Ascending aorta (tissue), 2 donors: ENCODE measurements around the gene TSPAN17. TPM values are rescaled to one million over a fixed set of nuclear protein-coding genes. Genes with fewer than 3 reads are reported as not detected.

Experiments used
- DNase-seq, 2 donors: peaks; one replicate each; pipeline ENCODE4 v3.0.0-alpha.2; 2019; ENCODE audit warnings: low spot score in 2 of 2
- H3K27ac ChIP-seq, 2 donors: fragments of 200-600 bp; sonication (generic); one replicate each; pipeline ENCODE4 v1.5.1; 2016 to 2017; ENCODE audit warnings: mild to moderate bottlenecking in 1 of 2
- H3K27me3 ChIP-seq: fragments of 200-600 bp; sonication (generic); one replicate; pipeline ENCODE4 v1.5.1; 2017
- H3K36me3 ChIP-seq, 2 donors: fragments of 200-600 bp; sonication (generic); one replicate each; pipeline ENCODE4 v1.5.1; 2016
- H3K4me1 ChIP-seq, 2 donors: fragments of 200-600 bp; sonication (generic); one replicate each; pipeline ENCODE4 v1.5.1; 2016 to 2017; ENCODE audit warnings: mild to moderate bottlenecking in 1 of 2
- H3K4me3 ChIP-seq, 2 donors: fragments of 200-600 bp; sonication (generic); one replicate each; pipeline ENCODE4 v1.5.1; 2016 to 2017; ENCODE audit warnings: mild to moderate bottlenecking in 1 of 2
- H3K9me3 ChIP-seq, 2 donors: fragments of 200-600 bp; sonication (generic); one replicate each; pipeline ENCODE4 v1.5.1; 2016
- intact Hi-C: fragments of 100-400 bp; cut with DNase I; formaldehyde crosslinking; loops from one replicate; pipeline ENCODE4 v1.15.1; 2023
- total RNA-seq: library from RNA; depleted of rRNA; stranded (reverse); fragments of >200 nt; gene quantifications from one replicate; pipeline ENCODE4 v1.1.0, GENCODE V29; 2016
- TF ChIP-seq, protein P1 (sequence below), 3 experiments: fragments of 200-600 bp in 2 of 3; fragments of 450-650 bp in 1 of 3; sonication (generic) in 2 of 3; IDR thresholded peaks; one replicate each; pipeline ENCODE4 v1.5.1; 2016 to 2019; ENCODE audit warnings: antibody characterized with exemption in 3 of 3, mild to moderate bottlenecking in 1 of 3, moderate library complexity in 1 of 3

TSPAN17 gene
- total RNA-seq, 1 donor from 2014 or later = 32.7 TPM

DNA sequence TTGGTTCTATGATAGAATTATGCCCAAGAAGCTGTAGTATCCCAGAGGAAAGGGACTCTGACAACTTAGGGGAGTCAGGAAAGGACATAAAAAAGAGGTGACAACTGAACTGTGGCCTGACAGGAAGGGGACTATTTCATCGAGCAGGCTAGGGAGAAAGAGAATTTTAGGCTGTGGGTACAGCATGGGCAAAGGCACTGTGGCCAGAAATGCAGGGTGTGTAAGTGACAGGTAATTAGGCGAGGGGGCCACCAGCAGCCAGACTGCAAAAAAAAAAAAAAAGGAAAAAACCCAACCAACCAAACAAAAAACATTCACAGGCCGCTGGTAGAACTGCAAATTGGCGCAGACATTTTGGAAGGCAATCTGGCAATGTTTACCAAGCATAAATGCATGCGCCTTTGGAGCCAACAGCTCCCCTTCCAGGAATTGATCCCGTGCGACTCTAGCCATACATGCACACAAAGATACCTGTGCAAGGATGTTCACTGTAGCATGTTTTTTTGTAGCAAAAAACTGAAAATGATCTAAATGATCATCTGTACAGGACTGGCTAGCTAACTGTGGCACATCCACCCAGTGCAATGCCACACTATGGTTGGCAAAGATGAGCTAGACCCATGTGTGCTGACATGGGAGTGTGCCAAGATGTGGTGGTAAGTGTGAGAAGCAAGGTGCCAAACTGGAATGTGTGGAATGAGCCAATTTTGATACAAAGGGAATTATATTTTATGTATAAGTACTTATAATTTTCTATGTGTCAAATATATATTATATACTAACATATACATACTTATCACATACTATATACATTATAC is 15.7 kb upstream of the TSPAN17 start:
- intact Hi-C loops = no loop called here
- H3K27ac ChIP-seq = no peak overlapping the region
- H3K27me3 ChIP-seq = peaks cover 20% of the 10 kb centered on the region
- DNase-seq = no peak
- TF ChIP-seq, protein P1, sequence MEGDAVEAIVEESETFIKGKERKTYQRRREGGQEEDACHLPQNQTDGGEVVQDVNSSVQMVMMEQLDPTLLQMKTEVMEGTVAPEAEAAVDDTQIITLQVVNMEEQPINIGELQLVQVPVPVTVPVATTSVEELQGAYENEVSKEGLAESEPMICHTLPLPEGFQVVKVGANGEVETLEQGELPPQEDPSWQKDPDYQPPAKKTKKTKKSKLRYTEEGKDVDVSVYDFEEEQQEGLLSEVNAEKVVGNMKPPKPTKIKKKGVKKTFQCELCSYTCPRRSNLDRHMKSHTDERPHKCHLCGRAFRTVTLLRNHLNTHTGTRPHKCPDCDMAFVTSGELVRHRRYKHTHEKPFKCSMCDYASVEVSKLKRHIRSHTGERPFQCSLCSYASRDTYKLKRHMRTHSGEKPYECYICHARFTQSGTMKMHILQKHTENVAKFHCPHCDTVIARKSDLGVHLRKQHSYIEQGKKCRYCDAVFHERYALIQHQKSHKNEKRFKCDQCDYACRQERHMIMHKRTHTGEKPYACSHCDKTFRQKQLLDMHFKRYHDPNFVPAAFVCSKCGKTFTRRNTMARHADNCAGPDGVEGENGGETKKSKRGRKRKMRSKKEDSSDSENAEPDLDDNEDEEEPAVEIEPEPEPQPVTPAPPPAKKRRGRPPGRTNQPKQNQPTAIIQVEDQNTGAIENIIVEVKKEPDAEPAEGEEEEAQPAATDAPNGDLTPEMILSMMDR (IDR thresholded peaks at IDR 0.05) = no peak
- peaks cover 5 to 13% of the 10 kb centered on the region in 2 donors for H3K4me1 ChIP-seq
- no peaks in the 10 kb centered on the region for H3K9me3 ChIP-seq
- H3K36me3 ChIP-seq = no peaks in the 10 kb centered on the region
- no peak overlapping the region for H3K4me3 ChIP-seq

- Histone ChIP-seq H3K4me1 (peaks cover 5 to 13% of the 10 kb centered on the region in 2 donors), H3K9me3 (no peaks in the 10 kb centered on the region), H3K27me3 (peaks cover 10% of the 10 kb centered on the region), H3K27ac (no peak overlapping the region), H3K4me3 (no peak overlapping the region), H3K36me3 (no peaks in the 10 kb centered on the region)
- intact Hi-C loops = no loop called here
- DNase-seq = no peak
- TF ChIP-seq, protein P1 (IDR thresholded peaks at IDR 0.05) = no peak
Measured at GRCh38 chr5:176632745-176633144, 14.5 kb upstream of the TSPAN17 start.

- Histone ChIP-seq H3K27ac (no peak overlapping the region), H3K4me3 (no peak overlapping the region), H3K9me3 (no peaks in the 10 kb centered on the region), H3K4me1 (peaks cover 5 to 13% of the 10 kb centered on the region in 2 donors), H3K27me3 (peaks cover 9% of the 10 kb centered on the region), H3K36me3 (no peaks in the 10 kb centered on the region)
- TF ChIP-seq, protein P1 (IDR thresholded peaks at IDR 0.05) = no peak
- no peak for DNase-seq
- intact Hi-C loops = no loop called here
Measured at GRCh38 chr5:176633598-176633997, 13.7 kb upstream of the TSPAN17 start.

DNA sequence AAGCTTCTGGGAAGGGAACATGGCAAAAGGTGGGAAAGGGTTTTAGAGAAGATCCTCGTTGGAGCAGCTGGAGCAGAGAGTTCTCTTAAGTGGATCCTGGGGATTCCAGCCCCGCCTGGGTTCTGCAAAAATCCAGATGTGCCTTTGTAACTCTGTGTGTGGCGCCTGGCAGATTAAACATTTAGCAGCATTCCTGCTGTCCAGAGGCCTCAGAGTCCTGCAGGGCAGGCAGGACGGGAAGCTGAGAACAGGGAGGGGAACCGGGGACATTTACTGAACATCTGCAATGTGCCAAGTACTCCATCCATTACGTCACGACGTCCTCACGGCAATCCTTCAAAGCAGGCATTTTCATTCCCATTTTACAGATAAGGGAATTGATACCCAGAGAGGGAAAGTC is 10.9 kb upstream of the TSPAN17 start:
- H3K27me3 ChIP-seq = no peaks in the 10 kb centered on the region
- H3K27ac ChIP-seq = no peak overlapping the region
- TF ChIP-seq, protein P1 (IDR thresholded peaks at IDR 0.05) = no peak
- no peak for DNase-seq
- no peaks in the 10 kb centered on the region for H3K36me3 ChIP-seq
- no peaks in the 10 kb centered on the region for H3K4me1 ChIP-seq
- H3K4me3 ChIP-seq = no peak overlapping the region
- H3K9me3 ChIP-seq = no peaks in the 10 kb centered on the region
- intact Hi-C loops = no loop called here

DNA sequence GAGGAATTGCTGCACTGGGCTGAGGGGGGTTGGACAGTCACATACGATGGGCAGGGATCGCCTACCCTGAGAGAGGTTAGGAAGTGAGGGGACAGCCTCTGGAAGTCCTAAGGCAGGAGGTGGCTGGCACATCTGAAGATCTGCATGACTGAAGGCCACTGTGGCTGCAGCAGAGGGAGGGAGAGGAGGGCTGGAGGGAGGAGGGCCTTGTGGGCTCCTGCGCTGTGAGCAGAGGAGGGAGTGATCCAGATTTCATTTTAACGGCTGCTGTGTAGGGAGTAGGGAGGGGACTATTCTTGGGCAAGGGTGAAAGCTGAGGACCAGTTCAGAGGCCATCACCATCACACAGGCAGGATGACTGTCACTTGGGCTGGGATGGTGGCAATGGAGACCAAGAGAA is 9.7 kb upstream of the TSPAN17 start:
- intact Hi-C loops = no loop called here
- Histone ChIP-seq H3K36me3 (no peaks in the 10 kb centered on the region), H3K27ac (no peak overlapping the region), H3K4me3 (no peak overlapping the region), H3K4me1 (no peaks in the 10 kb centered on the region), H3K9me3 (no peaks in the 10 kb centered on the region), H3K27me3 (no peaks in the 10 kb centered on the region)
- no peak for DNase-seq
- TF ChIP-seq, protein P1 (IDR thresholded peaks at IDR 0.05) = no peak
